ENCODE data around the gene RASA3. TPM values are rescaled to one million over a fixed set of nuclear protein-coding genes. Genes with fewer than 3 reads are reported as not detected.

RASA3 gene
- polyA plus RNA-seq, 1 experiment = 31.4 TPM

- TF ChIP-seq, protein P1, sequence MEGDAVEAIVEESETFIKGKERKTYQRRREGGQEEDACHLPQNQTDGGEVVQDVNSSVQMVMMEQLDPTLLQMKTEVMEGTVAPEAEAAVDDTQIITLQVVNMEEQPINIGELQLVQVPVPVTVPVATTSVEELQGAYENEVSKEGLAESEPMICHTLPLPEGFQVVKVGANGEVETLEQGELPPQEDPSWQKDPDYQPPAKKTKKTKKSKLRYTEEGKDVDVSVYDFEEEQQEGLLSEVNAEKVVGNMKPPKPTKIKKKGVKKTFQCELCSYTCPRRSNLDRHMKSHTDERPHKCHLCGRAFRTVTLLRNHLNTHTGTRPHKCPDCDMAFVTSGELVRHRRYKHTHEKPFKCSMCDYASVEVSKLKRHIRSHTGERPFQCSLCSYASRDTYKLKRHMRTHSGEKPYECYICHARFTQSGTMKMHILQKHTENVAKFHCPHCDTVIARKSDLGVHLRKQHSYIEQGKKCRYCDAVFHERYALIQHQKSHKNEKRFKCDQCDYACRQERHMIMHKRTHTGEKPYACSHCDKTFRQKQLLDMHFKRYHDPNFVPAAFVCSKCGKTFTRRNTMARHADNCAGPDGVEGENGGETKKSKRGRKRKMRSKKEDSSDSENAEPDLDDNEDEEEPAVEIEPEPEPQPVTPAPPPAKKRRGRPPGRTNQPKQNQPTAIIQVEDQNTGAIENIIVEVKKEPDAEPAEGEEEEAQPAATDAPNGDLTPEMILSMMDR (IDR thresholded peaks at IDR 0.05; ENCODE audit: insufficient read depth, low read depth, low read length) = no peak
- DNase-seq (ENCODE audit: low read depth) = no peak
- peaks cover 9% of the 10 kb centered on the region for H3K36me3 ChIP-seq (ENCODE audit: control insufficient read depth, insufficient read depth, low read length)
- no peaks in the 10 kb centered on the region for H3K27me3 ChIP-seq (ENCODE audit: control insufficient read depth, insufficient read depth, low read length)
- no peak overlapping the region for H3K4me3 ChIP-seq (ENCODE audit: low read depth, low read length)
- CTCF ChIA-PET = no interaction called here
- POLR2A ChIA-PET = no interaction called here
Observed at GRCh38 chr13:113967729-113968462, 164.5 kb downstream of the RASA3 start.

DNA sequence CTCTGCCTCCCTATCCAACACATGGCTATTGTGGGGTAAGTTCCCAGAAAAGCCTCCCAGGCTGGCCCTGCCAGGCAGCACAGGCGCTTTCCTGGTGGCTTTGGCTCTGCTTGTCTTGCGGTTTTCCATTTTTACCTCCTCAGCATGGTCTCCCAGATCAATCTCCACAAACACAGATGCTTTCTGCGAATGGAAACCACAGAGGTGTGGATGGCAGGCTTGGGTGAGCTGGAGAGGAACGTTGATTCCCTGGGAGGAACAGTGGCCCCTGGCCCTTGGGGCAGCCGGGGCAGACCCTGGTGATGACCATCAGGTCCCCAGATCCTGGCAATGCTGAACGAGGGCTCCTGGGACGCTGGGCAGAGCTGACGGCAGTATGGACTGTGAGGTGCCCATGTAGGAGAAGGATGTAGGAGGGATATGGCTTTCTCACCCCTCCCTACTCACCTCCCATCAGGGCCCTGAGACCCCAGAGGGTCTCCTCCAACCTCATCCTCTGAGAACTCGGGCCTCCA lies 165.2 kb downstream of the RASA3 start:
- no peaks in the 10 kb centered on the region for H3K27me3 ChIP-seq (ENCODE audit: control insufficient read depth, insufficient read depth, low read length)
- CTCF ChIA-PET = no interaction called here
- H3K36me3 ChIP-seq (ENCODE audit: control insufficient read depth, insufficient read depth, low read length) = peaks cover 7% of the 10 kb centered on the region
- TF ChIP-seq, protein P1 (IDR thresholded peaks at IDR 0.05; ENCODE audit: insufficient read depth, low read depth, low read length) = no peak
- no peak for DNase-seq (ENCODE audit: low read depth)
- H3K4me3 ChIP-seq (ENCODE audit: low read depth, low read length) = no peak overlapping the region
- POLR2A ChIA-PET = no interaction called here

DNA sequence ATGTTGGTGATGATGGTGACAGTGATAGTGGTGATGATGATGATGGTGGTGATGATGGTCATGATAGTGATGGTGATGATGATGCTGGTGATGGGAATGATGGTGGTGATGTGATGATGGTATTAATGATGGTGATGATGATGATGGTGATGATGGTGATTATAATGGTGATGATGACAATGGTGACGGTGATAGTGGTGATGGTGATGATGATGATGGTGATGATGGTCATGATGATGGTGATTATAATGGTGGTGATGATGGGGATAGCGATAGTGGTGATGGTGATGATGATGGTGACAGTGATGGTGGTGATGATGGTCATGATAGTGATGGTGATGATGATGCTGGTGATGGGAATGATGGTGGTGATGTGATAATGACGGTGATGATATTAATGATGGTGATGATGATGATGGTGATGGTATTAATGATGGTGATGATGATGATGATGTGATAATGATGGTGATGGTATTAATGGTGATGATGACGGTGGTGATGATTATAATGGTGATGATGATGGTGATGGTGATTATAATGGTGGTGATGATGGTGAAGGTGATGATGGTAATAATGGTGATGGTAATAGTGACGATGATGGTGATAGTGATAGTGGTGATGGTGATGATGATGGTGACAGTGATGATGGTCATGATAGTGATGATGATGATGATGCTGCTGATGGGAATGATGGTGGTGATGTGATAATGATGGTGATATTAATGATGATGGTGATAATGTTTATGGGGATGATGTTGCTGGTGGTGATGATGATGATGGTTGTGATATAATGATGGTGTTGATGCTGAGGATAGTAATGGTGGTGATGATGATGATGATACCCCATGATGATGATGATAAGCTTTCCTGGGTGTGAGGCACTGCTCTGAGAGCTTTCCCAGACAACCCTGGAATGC lies 166.2 kb downstream of the RASA3 start:
- ChIA-PET CTCF (no interaction called here), POLR2A (no interaction called here)
- TF ChIP-seq, protein P1 (IDR thresholded peaks at IDR 0.05; ENCODE audit: insufficient read depth, low read depth, low read length) = no peak
- Histone ChIP-seq H3K36me3 (ENCODE audit: control insufficient read depth, insufficient read depth, low read length) (peaks cover 6% of the 10 kb centered on the region), H3K27me3 (ENCODE audit: control insufficient read depth, insufficient read depth, low read length) (no peaks in the 10 kb centered on the region), H3K4me3 (ENCODE audit: low read depth, low read length) (no peak overlapping the region)
- no peak for DNase-seq (ENCODE audit: low read depth)

- H3K4me3 ChIP-seq (ENCODE audit: low read depth, low read length) = no peak overlapping the region
- DNase-seq (ENCODE audit: low read depth) = no peak
- CTCF ChIA-PET = no interaction called here
- no peaks in the 10 kb centered on the region for H3K27me3 ChIP-seq (ENCODE audit: control insufficient read depth, insufficient read depth, low read length)
- POLR2A ChIA-PET = no interaction called here
- TF ChIP-seq, protein P1 (IDR thresholded peaks at IDR 0.05; ENCODE audit: insufficient read depth, low read depth, low read length) = no peak
- H3K36me3 ChIP-seq (ENCODE audit: control insufficient read depth, insufficient read depth, low read length) = peaks cover 6% of the 10 kb centered on the region
Observed at GRCh38 chr13:113965383-113965874, 167.0 kb downstream of the RASA3 start.

All from BJ (cell line).